Activated CD8-positive, alpha-beta memory T cell treated with anti-CD3 and anti-CD28 coated beads, Interleukin-2, amount 50 U/mL, for 4 hours (primary cell): Measurements from ENCODE around the gene RPS15A.
A peak's percentile ranks its signal among the peaks of the same experiment; 100 is the strongest.

Experiments used
- DNase-seq: peaks from one replicate; pipeline ENCODE4 v3.0.0-alpha.2; 2020

RPS15A gene

DNA sequence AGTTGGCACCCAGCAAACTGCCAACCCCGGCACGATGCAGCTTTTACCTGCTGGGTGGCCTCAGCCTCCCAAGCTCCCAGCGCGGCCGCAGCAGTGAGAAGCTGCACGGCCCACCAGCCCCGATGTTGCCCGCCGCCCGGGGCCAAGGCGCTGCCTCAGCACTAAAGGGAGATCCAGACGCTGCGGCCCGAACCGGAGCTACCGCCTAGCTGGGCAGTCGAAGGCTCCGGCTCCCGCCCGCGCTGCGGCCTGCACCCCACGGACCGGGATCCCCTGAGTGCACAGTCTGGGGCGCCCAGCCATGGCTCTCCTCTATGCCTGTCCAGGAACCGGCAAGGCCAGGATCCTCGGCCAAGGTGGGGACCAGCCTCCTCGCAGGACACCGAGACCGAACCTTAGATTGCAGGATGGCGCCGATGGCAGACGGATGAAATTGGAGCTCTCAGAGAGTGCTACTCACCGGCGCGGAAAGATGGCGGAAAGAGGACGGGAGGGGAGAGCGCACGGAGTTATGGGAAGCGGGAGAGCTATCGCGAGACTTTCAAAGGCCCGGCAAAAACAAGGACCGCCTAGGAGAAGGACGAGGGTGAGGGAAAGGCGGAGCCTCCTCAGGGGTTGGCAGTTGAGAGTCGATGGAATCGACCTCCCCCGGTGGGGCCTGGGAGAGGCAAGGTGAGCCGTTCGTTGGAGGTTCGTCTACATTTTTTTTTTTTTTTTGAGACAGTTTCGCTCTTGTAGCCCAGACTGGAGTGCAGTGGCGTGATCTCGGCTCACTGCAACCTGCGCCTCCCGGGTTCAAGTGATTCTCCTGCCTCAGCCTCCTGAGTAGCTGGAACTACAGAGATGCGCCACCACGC lies at the start of gene RPS15A:
Gene RPS15A (minus strand): TSS at position 485 of the 857 bp plus-strand sequence. CDS start 1,221 bp downstream, outside the sequence.
- peak; percentile 89 for DNase-seq

DNA sequence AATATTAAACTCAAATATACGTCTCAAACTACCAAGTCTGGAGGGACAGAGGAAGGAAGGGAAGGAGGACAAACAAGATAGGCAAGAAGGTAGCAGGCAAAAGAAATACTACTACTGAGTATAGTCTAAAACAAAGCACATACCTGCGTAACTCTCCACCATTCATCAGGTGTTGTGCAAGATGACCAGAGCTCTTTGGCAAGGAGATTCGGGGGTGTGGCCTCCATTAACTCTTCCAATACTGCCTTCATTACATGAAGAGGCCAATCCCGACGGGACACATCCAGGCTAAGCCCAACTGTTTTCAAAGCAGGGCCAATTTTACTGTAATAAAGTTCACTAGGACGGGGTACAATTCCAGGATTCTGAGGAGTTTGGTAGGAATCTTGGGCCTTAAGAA lies 49.4 kb upstream of the RPS15A start:
- DNase-seq: no peak

DNA sequence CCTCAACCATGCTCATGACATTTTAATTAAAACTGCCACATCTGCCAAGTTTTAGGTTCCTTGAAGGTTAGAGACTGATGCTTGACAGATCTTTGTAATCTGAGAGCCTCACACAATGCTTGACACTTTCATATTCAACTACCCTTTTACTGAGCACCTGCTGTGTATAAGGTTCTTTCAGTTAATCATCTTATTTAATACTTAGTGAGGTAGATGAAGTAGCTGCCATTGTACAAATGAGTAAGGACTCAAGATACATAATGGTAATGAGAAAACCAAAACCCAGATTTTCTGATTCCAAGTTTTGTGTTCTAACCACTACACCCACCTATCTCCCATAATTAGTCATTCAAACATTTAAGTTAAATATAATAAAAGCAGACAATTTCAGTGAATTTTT lies 46.6 kb upstream of the RPS15A start:
- DNase-seq: no peak

DNA sequence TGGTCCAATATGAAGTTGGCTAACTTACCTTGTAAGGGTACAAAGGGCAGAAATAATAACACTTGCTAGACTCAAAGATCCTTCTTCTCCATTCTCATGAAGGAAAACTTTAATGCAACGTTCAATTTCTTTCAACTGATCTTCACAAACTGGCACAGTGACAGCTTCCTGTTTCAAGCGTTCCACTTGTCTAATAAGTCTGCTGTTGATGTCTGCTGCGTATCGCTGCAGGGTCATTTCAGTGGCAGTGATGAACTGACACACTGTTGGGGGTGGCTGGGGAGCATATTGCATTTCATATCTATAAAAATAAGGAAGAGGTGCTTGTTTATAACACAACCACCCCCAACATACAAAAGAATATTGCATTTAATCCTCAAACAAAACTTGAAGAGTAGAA lies 44.7 kb upstream of the RPS15A start:
- DNase-seq: no peak

DNA sequence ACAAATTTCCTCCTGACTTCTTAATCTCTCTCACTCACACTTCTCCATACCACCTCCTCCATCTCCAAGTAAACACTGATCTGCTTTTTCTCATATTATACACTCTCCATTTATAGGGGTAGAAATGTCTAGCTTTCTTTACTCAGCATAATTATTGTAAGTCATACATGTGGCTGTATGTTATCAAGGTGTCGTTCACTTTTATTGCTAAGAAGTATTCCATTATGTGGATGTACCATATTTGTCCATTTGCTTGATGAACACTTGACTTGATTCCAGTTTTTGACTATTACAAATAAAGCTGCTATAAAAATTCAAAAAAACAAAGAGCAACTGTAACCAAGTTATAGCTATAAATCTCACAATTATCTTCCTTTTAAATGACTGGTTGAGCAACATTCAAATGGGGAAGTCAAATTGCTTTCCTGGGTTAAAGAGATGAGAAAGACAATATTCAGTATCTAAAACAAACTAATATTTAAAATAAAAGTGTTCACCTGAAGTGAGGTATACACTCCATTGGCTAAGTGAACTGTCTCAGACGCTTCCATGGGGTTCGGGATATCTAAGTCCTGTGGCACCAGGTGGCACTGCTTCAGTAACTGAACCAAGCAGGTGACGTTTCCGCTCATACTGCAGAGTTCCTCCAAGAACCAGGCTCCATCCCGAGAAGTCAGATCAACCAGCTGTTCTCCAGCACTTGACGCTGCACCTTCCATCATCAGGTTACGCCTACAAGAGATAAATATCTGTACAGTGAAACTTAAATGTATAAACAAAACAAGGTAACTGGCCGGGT lies 43.8 kb upstream of the RPS15A start:
- DNase-seq: no peak

DNA sequence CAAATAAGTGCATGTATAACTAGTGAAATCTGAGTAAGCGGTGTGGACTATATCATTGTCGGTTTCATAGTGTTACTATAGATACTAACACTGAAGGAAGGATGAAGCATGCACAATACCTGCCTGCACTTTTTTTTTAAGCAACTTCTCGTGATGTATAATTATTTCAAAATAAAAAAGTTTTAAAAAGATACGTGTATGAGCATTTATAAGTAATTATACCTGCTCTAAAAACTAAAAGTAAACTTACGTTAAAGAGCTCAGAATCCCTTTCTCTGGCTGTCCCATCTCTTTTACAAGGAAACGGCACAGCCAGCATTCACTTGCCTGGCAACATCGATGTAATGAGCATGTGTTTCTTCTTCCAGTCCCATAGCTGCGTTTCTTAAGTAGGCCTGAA lies 42.5 kb upstream of the RPS15A start:
- DNase-seq: no peak

DNA sequence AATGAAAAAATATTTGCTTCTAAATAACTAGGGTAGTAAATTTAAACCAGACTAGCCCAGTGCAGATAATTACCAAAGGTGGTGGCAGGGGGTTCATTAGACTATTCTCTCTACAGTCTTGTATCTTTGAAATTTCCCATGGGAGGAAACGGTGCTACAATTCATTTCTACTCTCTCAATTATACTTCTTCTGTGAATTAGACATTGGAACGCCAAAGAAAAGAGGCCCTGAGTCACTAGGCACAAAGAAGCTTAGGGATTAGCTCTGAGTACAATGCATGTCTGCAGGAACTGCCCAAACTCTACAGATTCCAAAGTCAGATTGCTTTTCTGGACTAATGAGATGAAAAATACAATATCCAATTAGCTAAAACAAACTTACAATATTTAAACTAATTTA lies 41.9 kb upstream of the RPS15A start:
- DNase-seq: no peak

DNA sequence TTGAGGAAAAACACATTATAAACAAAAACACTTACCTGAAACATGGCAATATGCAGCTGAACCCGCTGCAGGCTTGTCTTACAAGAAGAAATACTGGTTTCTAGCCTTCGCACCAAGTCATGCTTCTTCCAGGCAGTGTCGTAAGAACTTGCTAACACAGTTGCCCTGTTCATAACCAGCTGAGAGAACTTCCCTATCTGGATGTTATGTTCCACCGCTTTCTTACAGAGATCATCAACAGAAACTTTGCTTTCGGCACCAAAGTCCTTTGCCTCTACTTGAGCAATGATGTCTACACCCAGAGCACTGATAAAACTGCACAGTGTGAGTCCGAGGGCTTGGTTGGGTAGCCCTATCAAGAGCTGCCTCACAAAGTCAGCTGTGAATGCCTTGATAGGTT lies 39.1 kb upstream of the RPS15A start:
- no peak for DNase-seq

DNA sequence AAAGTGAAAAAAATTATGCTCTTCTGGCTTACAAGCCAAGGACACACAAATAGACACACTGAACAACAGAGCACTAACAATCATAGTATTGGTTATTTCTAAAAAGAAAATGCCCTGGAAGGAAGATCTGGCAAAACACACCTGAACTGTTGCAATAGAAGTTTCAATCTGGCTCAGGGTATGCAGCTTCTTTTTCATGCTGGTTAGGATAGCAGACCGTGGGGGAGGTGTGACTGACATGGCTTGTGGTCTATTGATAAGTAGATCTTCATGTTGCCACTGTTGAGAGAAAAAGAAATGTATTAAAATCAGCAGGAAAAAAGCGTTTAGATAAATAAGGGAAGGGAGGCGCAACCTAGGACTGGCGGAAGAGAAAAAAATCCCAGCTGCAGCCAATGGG lies 37.8 kb upstream of the RPS15A start:
- DNase-seq: no peak

DNA sequence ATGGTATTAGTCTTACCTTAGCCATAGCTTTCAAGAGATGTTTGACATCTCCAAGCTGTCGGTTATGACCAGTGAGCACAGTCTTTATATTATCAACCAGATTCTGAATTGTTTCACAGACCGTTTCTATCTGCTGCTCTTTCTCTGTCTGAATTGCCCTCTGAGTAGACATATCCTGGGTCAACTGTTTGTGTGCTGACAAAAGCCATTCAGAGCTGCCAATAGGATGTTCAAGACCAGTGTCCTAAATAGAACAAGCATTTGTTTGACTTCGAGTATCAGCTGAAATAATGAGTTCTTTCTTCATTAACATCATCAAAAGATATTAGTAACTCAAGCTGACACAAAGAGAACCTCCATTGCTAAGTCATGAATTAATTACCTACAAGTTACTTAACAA lies 26.2 kb upstream of the RPS15A start:
- no peak for DNase-seq

DNA sequence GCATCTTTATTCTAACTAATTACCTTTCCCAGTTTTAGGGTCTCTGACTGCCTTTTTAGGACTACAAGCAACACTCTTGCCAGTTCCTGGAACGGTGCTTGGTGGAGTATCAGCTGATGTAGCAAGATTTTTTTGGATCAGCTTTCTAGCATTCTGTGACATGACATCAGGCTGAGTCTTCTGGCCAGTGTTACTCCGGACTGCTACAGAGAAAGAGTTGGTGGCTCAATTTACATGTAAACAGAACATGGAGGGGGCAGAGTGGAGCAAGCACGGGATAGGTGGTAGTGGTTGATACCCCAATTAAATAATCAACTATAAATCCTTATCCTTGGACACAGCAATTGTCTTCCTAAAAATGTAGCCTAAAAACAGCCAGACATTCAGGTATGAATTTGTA lies 21.8 kb upstream of the RPS15A start:
- no peak for DNase-seq

DNA sequence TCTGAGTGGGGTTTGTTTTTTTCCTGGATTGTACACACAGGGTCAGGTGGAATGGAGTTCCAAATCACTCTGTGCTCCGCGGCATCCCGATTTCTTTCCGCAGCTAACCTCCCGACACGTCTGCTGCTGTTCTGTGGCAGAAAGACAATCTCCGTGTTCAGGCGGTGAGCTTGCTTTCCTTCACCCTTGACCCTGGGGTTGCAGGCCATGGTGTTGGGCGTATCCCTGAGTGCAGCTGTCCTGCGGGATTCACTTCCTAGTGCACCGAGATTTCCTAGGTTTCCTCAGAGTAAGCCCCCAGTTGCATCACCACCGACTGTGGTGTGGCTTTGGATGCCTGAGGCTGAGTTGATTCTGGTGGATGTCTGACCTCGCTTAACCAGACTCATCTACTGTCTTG lies 19.0 kb upstream of the RPS15A start:
- no peak for DNase-seq

DNA sequence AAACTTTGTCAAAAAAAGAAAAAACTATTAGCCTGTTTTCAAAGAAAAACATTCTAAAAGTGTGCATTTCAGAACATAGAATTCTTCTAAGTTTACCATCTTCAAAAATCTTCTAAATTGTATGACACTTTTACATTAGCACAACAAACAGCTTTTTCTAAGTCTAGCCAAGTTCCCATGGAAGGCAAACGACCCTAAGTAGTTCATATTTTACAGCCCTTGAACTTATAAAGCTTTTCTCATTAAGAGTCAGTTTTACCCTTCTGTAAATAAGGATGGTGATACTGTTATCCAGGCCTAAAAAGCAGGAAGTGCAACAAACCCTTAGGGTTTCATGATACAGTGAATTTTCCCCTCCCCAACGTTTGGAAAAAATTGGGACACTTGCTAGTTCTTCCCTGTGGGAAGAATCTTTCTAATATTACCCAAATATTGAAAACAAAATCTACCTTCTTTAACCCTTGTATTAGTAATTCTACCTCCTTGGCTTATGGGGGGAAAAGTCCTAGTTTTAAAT lies 15.2 kb upstream of the RPS15A start:
- no peak for DNase-seq

DNA sequence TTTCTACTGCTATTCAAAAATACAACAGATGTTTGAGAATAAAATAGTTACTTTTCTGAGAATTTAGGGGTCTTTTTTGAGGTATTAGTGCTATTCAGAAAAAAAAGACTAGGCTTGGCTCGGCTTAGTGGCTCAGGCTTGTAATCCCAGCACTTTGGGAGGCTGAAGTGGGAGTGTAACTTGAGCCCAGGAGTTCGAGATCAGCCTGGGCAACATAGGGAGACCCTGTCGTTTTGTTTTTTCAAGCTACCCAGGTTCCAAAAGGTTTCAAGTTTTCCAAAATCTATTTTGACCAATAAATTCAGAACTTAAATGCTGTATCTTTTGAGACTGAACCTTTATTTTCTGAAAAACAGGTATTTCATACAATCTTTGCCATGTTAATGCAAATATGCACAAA lies 14.4 kb upstream of the RPS15A start:
- no peak for DNase-seq

DNA sequence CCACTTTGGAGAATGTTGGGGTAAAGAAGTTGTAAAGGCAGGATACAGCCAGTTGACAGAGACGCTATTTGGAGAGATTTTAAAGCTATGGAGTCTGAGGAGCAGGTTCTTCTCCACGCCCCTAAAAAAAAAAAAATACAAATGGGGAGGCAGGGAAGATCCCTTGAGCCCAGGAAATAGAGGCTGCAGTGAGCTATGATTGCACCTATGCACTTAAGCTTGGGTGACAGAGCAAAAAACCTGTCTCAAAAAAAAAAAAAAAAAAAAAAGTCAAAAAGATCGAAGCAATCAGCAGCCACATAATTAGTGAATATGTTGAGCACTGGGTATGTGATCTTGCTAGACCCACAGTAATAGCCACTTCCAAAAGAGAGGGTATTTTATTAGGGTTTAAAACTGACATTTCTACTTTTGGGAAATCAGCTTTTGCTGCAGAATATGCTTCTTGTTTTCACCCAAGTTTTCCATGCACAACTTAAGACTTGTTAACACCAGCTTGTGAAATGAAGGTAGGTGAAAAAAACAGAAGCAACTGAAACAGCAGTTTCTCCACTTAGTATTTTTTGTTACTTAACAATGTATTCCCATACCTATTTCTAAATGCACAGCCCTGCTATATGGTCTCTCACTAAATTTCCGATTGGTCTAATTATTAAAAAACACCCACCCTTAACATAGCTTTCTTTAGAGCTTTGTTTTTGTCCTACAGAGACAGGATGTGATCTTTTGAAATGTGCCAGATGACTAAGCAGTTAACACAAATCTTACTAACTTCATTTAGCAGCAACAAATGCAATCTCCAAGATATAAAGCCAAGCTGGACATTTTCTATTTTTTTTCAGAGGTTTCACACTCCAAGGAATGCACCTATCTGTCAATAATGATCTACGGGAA lies 13.7 kb upstream of the RPS15A start:
- no peak for DNase-seq

DNA sequence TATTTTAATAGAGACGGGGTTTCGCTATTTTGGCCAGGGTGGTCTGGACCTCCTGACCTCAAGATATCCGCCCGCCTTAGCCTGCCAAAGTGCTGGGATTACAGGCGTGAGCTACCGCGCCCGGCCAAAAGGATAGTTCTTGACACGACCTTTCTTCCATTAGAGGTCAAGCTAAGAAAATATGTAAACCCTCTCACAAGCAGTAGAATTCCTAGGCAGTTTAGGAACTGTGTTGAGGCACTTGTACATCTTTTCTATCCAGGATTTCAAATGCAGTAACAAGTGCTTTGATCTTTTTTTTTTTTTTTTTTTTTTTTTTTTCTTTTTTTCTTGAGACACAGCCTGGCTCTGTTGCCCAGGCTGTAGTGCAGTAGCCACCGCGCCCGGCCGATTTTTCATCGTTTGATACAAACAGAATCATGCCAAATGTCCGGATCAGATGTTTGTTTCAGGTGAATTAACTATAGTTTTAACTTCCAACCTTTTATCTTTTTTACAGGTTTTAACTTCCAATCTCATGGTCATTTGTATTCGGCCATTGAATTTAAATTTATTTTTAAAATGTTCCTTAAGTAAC lies 12.7 kb upstream of the RPS15A start:
- DNase-seq: no peak

DNA sequence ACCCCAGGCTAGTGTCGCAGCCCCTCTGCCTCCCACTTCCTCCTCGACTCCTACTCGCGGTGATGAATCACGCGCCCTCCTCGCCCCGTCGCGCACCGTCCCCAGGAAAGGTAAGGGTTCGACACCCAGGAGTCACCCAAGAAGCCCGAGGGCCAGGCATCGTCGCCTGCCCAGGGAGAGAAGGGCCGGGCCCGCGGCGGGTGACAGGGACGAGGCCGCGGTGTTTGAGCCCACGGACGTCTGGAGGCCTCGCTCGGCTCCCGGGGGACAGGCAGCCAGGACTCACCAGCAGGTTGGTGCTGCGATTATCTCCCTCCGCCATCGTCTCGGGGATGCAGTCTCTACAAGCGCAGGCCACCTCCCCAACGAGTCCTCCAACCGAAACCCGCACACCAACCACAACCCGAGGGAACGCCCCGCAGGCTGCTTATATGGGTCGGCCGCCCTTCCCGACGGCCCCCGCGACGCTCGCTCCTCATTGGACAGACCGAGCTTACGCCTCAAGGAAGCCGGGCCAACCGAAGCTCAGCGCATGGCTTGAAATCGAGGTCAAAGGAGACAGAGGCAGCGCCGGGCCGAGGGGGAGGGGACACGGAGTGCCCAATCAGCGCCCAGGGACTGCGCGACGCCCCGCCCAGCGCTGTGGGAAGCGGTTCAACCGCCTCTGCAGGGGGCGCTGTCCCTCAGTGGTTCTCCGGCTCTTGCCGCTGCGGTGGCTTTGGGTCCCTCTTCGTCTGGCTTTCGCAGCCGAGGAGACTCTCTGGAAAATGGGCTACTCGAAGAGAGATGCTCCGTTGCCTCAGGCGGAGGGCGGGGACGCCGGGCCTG lies 11.2 kb upstream of the RPS15A start, which contains the start of gene ARL6IP1:
Gene ARL6IP1 (minus strand): TSS at position 405 of the 828 bp plus-strand sequence. CDS start 83 bp downstream, at position 322.
- peak; percentile 98 for DNase-seq

DNA sequence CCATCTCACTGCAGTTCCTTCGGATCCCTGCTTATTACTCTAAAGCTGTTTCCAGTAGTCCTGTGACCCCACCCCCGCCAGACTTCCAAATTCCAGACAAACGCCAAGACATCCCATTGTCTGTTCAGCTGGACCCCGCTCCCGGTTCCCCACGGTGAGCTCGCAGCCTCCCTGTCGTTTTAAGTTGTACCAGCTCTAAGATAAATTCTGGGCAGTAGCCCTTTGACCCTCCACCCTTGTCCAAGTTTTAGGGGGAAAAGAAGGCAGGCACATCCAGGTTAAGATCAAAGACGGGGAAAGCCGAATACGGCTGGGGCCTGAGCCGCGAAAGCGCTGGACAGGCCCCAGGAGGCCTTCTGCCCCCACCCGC lies 10.6 kb upstream of the RPS15A start:
- no peak for DNase-seq

DNA sequence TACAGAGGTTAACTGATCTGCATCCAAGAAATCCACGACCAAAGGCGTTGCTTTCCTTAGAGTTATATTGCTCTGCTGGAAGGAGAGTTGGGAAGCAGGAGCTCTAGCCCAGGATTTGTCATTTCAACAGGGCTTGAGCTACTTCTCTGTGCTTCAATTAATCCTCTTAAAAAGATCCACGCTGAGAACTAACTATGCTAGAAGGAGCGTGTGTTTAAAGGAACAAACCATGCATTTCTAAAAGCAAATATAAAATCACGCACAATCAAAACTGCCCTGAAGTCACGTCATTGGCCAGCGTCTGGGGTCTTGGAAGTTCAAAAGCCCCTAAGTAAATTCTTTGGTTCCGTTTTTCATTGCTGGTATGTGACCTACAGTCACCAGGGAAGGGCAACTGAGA lies 10.2 kb upstream of the RPS15A start:
- no peak for DNase-seq

DNA sequence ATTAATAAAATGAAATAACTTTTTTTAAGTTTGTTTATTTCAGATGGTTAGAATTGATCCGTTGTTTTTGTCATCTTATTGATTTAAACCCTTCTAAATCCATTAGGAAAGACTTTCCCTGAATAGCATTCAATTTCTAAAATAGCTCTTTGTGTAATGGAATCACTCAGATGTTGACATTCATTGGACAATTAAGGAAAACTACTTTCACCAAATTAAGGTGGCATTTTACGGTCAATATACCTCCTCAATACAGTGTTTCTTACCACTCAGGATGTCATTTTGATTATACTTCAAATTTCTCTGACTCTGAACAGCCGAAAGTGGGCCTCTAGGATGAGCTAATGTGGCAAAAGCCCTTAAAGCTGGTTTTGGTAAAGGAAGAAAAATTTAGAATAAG lies 9.4 kb upstream of the RPS15A start:
- DNase-seq: no peak

DNA sequence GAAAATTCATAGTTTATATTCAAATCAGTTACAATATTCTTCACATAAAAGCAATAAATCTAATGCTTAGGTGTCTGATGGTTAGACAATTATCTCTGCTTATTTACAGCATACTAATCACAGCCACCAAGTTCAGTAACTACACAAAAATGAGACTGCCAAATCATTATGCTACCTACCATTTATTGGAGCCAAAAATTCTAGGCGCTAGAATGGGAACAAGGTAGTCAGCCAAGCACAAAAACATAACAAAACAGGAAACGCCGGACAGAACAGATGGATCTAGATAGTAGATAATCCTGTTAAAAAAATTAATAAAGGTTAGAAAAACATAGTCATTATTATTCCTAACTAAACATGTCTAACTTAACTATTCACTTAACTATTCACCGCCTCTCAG lies 7.6 kb upstream of the RPS15A start:
- DNase-seq: no peak

DNA sequence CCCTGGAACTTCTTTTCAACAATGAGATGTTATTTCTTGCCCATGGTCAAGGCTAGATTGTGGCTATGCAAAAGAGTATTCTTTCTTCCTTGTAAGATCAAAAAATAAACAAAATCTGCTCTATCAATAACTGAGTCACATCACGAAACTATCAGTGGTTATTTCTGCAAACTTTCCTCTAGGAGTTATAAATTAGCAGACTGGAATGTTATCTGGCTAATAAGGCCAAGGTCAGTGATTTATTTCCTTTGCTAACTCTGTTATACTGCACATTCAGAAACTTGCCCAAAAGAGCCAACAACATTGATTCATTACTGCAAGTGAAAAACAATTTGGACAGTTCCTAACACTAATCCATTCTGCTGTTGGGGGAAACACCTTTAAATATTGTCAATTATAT lies 6.2 kb upstream of the RPS15A start:
- DNase-seq: no peak
